A549 (cell line): ENCODE results near the gene SYT5. TPM values are rescaled to one million over a fixed set of nuclear protein-coding genes. Genes with fewer than 3 reads are reported as not detected.

Source experiments
- ATAC-seq, 2 experiments: fragments of 200-7000 bp in 1 of 2; fragments of >200 bp in 1 of 2; cut with Nextera tagmentation in 1 of 2; cut with Tn5 transposase in 1 of 2; 3 replicates each; pipeline versions ENCODE4 v1.8.0 to v1.9.1; 2018 to 2020; ENCODE audit warnings: mild to moderate bottlenecking in 1 of 2, moderate library complexity in 1 of 2
- CTCF ChIA-PET: fragments of 300-600 bp; sonication (Branson Sonifier 250); formaldehyde crosslinking; extraction: SDS; loops from one replicate; lab custom pipeline; 2021; ENCODE audit warnings: antibody characterized with exemption, inconsistent platforms; lab: Yijun Ruan, JAX
- POLR2A ChIA-PET: fragments of 350-600 bp; formaldehyde crosslinking; extraction: SDS; loops from one replicate; lab custom pipeline; 2021; ENCODE audit warnings: antibody characterized with exemption, inconsistent platforms; lab: Yijun Ruan, JAX
- DNase-seq, 2 experiments: peaks; one replicate each; pipeline versions ENCODE4 v3.0.0 to v3.0.0-alpha.2; 2011 to 2016; ENCODE audit warnings: low read depth in 1 of 2, low spot score in 1 of 2
- FAIRE-seq: peaks from 2 replicates; lab custom pipeline; 2011; peaks lifted over from hg19 to GRCh38; lab: Jason Lieb, UNC
- H3K27ac ChIP-seq, 2 experiments: fragments of >200 bp; sonication (Bioruptor Twin); formaldehyde crosslinking; 3 replicates each; pipeline ENCODE4 v1.5.1; 2016 to 2017
- H3K4me1 ChIP-seq: fragments of >200 bp; sonication (Bioruptor Twin); formaldehyde crosslinking; 3 replicates; pipeline ENCODE4 v1.6.1; 2016
- H3K4me2 ChIP-seq: fragments of >200 bp; sonication (Bioruptor Twin); formaldehyde crosslinking; 3 replicates; pipeline ENCODE4 v1.6.1; 2016
- H3K4me3 ChIP-seq: fragments of >200 bp; sonication (Bioruptor Twin); formaldehyde crosslinking; 3 replicates; pipeline ENCODE4 v1.5.1; 2016
- H3K9me3 ChIP-seq: fragments of >200 bp; sonication (Bioruptor Twin); formaldehyde crosslinking; 3 replicates; pipeline ENCODE4 v1.6.1; 2016
- CBX2 ChIP-seq: fragments of 200-600 bp; sonication (generic); IDR thresholded peaks from 2 replicates; pipeline ENCODE4 v1.6.1; 2016; ENCODE audit warnings: low read depth, mild to moderate bottlenecking, borderline replicate concordance
- CBX8 ChIP-seq: fragments of 200-600 bp; sonication (generic); IDR thresholded peaks from 2 replicates; pipeline ENCODE4 v1.6.1; 2016
- E2F6 ChIP-seq: IDR thresholded peaks from 2 replicates; pipeline ENCODE4 v1.6.1; 2012; ENCODE audit warnings: low read depth, borderline replicate concordance
- FOSL2 ChIP-seq, 2 experiments: fragments of 450-650 bp in 1 of 2; fragments of >200 bp in 1 of 2; sonication (Bioruptor Twin) in 1 of 2; formaldehyde crosslinking; IDR thresholded peaks; 2 replicates each; pipeline versions ENCODE4 v1.5.0 to v1.6.1; 2016 to 2020; ENCODE audit warnings: mild to moderate bottlenecking in 1 of 2, moderate library complexity in 1 of 2
- HOXB5 ChIP-seq: fragments of 250-450 bp; sonication (Bioruptor Pico); IDR thresholded peaks from 2 replicates; pipeline ENCODE4 v1.5.0; 2020; ENCODE audit warnings: mild to moderate bottlenecking, moderate library complexity
- JUN ChIP-seq, 2 experiments: fragments of >200 bp; sonication (Bioruptor Twin); formaldehyde crosslinking; IDR thresholded peaks; 2 replicates in 1 of 2; 3 replicates in 1 of 2; pipeline ENCODE4 v1.6.1; 2016 to 2017
- KDM1A ChIP-seq: fragments of 200-600 bp; sonication (generic); IDR thresholded peaks from 2 replicates; pipeline ENCODE4 v1.6.1; 2016; ENCODE audit warnings: low read depth, mild to moderate bottlenecking
- NR3C1 ChIP-seq: fragments of >200 bp; sonication (Bioruptor Twin); formaldehyde crosslinking; IDR thresholded peaks from 3 replicates; pipeline ENCODE4 v1.6.1; 2017
- PHF8 ChIP-seq: fragments of 200-600 bp; sonication (generic); IDR thresholded peaks from 2 replicates; pipeline ENCODE4 v1.6.1; 2016; ENCODE audit warnings: low read depth, mild to moderate bottlenecking, antibody characterized with exemption, moderate library complexity, borderline replicate concordance
- POLR2A ChIP-seq: IDR thresholded peaks from 2 replicates; pipeline ENCODE4 v1.6.1; 2012; ENCODE audit warnings: mild to moderate bottlenecking, low read length
- RNF2 ChIP-seq: fragments of 200-600 bp; sonication (generic); IDR thresholded peaks from 2 replicates; pipeline ENCODE4 v1.6.1; 2016; ENCODE audit warnings: low read depth, mild to moderate bottlenecking, antibody characterized with exemption, moderate library complexity, borderline replicate concordance
- SREBF2 ChIP-seq: fragments of 450-650 bp; IDR thresholded peaks from 2 replicates; pipeline ENCODE4 v1.6.1; 2014; ENCODE audit warnings: mild to moderate bottlenecking, moderate library complexity
- WGBS: methylation state at CpG from one replicate; pipeline ENCODE4 v1.1.6; 2017; ENCODE audit errors: missing lambda C conversion rate; 5-methylcytosine and 5-hydroxymethylcytosine counted together
- polyA plus RNA-seq, 4 experiments: library from polyadenylated mRNA; depleted of rRNA in 3 of 4; stranded (reverse); fragments of >200 nt; fragmentation: RNase III in 1 of 4; extraction: RNeasy Plus Mini Kit Qiagen cat#74134 plus additional on column Dnase treatment in 1 of 4; gene quantifications; 2 replicates in 3 of 4; 3 replicates in 1 of 4; pipeline ENCODE4 v1.2.3, GENCODE V29; 2011 to 2017
- TF ChIP-seq, protein P1 (sequence below): IDR thresholded peaks from 2 replicates; pipeline ENCODE4 v1.6.1; 2012
- TF ChIP-seq, protein P2 (sequence below): fragments of >200 bp; sonication (Bioruptor Twin); formaldehyde crosslinking; IDR thresholded peaks from 3 replicates; pipeline ENCODE4 v1.6.1; 2016
- TF ChIP-seq, protein P3 (sequence below): IDR thresholded peaks from 2 replicates; pipeline ENCODE4 v1.6.1; 2012

SYT5 gene
- polyA plus RNA-seq, 2 of the 4 experiments (the other 2 are of a cell fraction) = 0.23 to 0.65 TPM

GRCh38 chr19:55174425-55175116 lies 5.5 kb downstream of the SYT5 start:
- 58% methylated on average over 20 of the region's 21 CpGs for WGBS
- DNase-seq = no peak
- POLR2A ChIA-PET = interaction anchor here (0.5 to 1.7 kb wide), 3 partner anchors 19 to 85 kb away, joined by 3 to 4 read pairs (median 4); partner anchors contain the start of gene PPP6R1
- CTCF ChIA-PET = interaction anchor here (1.0 to 10.0 kb wide), 11 partner anchors 8 to 293 kb away, joined by 3 to 64 read pairs (median 4); partner anchors contain the start of gene DNAAF3
- FAIRE-seq = no peak
- H3K27ac ChIP-seq = peak overlapping the region in 1 of 2 experiments; percentile 6; a peak in 1 of 6 replicates
- no peak for TF ChIP-seq CBX2
- no peak for TF ChIP-seq PHF8
- TF ChIP-seq E2F6 = peak; percentile 41; the same call in 1 of the 2 replicates
- peak overlapping the region; percentile 82 for H3K4me2 ChIP-seq
- no peak for ATAC-seq
- no peaks in the 10 kb centered on the region for H3K9me3 ChIP-seq
- no peak overlapping the region; the same call in 2 of the 3 replicates for H3K4me3 ChIP-seq
- H3K4me1 ChIP-seq = peaks cover 18% of the 10 kb centered on the region

DNA sequence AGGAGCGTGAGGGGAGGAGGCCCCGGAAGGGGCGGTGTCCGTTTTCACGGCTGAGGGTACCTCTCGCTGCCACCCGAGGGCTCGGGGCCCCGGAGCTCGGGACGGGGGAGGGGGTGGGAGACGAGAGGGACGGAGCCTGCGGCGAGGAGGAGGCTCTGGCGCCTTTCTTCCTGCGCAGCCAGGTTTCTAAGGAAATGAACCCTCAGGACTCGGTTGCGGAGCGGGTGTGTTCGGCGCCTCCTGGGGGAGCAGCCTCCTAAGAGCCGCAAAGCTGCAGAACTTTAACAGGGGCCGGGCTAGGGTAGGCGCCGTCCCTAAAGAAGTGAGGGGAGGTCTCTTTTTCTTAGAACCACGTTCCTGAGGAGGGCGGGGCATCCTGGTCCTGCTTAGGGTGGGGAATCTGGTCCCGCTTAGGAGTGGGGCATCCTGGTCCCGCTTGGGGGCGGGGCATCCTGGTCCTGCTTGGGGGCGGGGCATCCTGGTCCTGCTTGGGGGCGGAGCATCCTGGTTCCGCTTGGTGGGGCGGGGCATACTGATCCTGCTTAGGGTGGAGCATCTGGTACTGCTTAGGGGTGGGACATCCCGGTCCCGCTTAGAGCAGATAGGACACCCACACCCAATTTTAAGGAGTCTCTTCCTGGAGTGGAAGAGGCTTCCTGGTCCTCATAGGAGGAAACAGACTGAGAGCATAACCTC lies 6.2 kb downstream of the SYT5 start:
- TF ChIP-seq RNF2 (peak; percentile 36; the same call in 1 of the 2 replicates), KDM1A (0 out of 2 replicates have a peak, but pooled peaks have one; percentile 18), PHF8 (0 out of 2 replicates have a peak, but pooled peaks have one; percentile 13), SREBF2 (no peak), NR3C1 (no peak), JUN (IDR thresholded peaks at IDR 0.05) (peak in 1 of 2 experiments; percentile 41; a peak in 1 of 5 replicates), POLR2A (peak; percentile 28; the same call in 1 of the 2 replicates), HOXB5 (no peak), E2F6 (peak; percentile 31; the same call in 1 of the 2 replicates)
- TF ChIP-seq, protein P1, sequence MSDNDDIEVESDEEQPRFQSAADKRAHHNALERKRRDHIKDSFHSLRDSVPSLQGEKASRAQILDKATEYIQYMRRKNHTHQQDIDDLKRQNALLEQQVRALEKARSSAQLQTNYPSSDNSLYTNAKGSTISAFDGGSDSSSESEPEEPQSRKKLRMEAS = peak; percentile 51
- TF ChIP-seq, protein P2, sequence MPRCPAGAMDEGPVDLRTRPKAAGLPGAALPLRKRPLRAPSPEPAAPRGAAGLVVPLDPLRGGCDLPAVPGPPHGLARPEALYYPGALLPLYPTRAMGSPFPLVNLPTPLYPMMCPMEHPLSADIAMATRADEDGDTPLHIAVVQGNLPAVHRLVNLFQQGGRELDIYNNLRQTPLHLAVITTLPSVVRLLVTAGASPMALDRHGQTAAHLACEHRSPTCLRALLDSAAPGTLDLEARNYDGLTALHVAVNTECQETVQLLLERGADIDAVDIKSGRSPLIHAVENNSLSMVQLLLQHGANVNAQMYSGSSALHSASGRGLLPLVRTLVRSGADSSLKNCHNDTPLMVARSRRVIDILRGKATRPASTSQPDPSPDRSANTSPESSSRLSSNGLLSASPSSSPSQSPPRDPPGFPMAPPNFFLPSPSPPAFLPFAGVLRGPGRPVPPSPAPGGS = 0 out of 3 replicates have a peak, but pooled peaks have one; percentile 52
- TF ChIP-seq, protein P3, sequence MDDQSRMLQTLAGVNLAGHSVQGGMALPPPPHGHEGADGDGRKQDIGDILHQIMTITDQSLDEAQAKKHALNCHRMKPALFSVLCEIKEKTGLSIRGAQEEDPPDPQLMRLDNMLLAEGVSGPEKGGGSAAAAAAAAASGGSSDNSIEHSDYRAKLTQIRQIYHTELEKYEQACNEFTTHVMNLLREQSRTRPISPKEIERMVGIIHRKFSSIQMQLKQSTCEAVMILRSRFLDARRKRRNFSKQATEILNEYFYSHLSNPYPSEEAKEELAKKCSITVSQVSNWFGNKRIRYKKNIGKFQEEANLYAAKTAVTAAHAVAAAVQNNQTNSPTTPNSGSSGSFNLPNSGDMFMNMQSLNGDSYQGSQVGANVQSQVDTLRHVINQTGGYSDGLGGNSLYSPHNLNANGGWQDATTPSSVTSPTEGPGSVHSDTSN = no peak
- ChIA-PET CTCF (interaction anchor here (0.9 to 10.0 kb wide), 12 partner anchors 8 to 294 kb away, joined by 3 to 64 read pairs (median 4); partner anchors contain the start of gene DNAAF3), POLR2A (interaction anchor here (0.6 to 0.8 kb wide), 3 partner anchors 13 to 85 kb away, joined by 3 to 6 read pairs (median 4); partner anchors contain the start of gene PPP6R1)
- WGBS = 0% methylated on average over 21 of the region's 37 CpGs
- Histone ChIP-seq H3K4me1 (peaks cover 14% of the 10 kb centered on the region), H3K4me3 (peak overlapping the region; percentile 54), H3K27ac (peak overlapping the region; percentile 74 to 93), H3K9me3 (no peaks in the 10 kb centered on the region), H3K4me2 (peak overlapping the region; percentile 82)
- DNase-seq = peak; percentile 93 to 95
- peak; percentile 62 to 86 for ATAC-seq
- FAIRE-seq = no peak

DNA sequence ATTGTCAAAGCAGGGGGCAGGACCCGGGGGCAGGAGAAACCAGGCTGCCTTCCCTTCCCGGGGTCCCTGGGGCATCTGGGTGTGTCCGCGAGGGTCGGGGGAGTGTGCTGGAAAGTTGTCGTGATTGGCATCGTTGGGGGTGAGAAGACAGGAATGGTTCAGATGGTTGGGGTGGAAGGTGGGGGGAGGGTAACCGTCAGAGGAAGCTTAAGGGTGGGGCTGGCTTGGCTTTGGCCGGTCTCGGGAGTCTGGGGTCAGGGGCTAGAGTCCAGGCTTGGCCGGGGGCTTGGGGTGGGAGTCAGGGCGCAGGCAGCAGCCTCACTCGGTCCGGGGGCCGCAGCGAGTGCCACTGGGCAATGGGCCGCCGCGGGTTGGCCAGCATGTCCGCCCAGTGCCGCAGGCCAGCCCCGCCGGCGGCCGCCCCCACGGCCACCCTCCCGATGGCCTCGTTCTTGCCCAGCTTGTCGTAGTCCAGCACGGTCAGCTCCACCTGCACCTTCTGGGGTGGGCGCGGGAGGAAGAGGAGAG lies 6.8 kb downstream of the SYT5 start:
- no peak for DNase-seq
- no peak for FAIRE-seq
- Histone ChIP-seq H3K4me2 (peak overlapping the region; percentile 82), H3K9me3 (no peaks in the 10 kb centered on the region), H3K4me3 (peak overlapping the region; percentile 54), H3K27ac (peak overlapping the region; percentile 74 to 93), H3K4me1 (peaks cover 11% of the 10 kb centered on the region)
- POLR2A ChIA-PET = interaction anchor here (0.6 to 0.8 kb wide), 3 partner anchors 13 to 86 kb away, joined by 3 to 6 read pairs (median 4); partner anchors contain the start of gene PPP6R1
- no peak for TF ChIP-seq FOSL2 (IDR thresholded peaks at IDR 0.05)
- TF ChIP-seq FOSL2 (CRISPR knock-in tag; IDR thresholded peaks at IDR 0.05) = no peak
- 0 out of 2 replicates have a peak, but pooled peaks have one; percentile 25 for TF ChIP-seq PHF8
- TF ChIP-seq CBX8 = no peak
- 2% methylated on average over 31 of the region's 32 CpGs for WGBS
- CTCF ChIA-PET = interaction anchor here (0.9 to 10.0 kb wide), 12 partner anchors 7 to 295 kb away, joined by 3 to 64 read pairs (median 4); partner anchors contain the start of gene DNAAF3
- ATAC-seq = peak; percentile 35 to 50
